ENCODE data around the gene SMIM35.
"Not testable (repeated sequence)": the region's sequence is repeated elsewhere in the genome, so short reads cannot be mapped to it uniquely, and the experiment has no call there.

Gene SMIM35

GRCh38 chr11:118017631-118018315 is 69.0 kb downstream of the SMIM35 start:
- DNase-seq = no peak

DNA sequence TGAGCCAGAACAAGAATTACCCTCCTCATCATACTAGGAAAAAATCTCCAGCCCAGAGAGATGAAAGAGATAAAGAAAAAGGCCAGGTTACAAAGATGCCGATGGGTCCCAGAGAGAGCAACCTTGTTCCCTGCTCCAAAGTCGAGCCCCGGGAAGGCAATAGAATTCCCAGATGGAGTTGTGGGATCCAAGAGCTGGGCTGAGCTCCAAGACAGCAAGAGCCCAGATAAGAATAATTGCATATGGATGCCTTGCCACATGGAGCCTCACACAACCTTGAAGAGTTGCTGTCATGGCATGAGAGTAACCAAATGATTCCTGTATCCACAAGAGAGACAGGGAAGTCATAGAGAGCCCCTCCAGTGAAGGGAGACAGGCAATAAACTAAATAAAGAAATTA is 69.7 kb downstream of the SMIM35 start:
- DNase-seq = no peak

DNA sequence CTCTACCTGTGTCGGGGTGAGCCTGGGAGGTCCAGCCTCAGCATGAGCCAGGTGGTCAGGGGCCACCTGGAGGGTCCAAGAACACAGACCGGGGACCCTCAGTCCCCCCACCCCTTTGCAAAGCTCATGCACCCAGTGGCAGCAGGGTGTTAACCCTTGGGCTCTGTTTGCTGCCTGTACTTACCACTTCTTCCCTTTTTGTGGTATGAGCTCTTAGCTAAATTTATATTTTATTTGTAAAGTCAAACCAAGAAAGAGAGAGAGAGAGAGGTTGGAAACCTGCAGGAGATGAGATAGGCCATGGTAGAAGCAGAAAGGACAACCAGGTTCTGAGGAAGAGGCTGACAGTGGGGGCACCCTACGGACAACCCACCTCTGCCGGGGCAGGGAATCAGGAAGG is 70.7 kb downstream of the SMIM35 start:
- DNase-seq = no peak

- DNase-seq = no peak
Measured at GRCh38 chr11:118015385-118015841, 71.3 kb downstream of the SMIM35 start.

DNA sequence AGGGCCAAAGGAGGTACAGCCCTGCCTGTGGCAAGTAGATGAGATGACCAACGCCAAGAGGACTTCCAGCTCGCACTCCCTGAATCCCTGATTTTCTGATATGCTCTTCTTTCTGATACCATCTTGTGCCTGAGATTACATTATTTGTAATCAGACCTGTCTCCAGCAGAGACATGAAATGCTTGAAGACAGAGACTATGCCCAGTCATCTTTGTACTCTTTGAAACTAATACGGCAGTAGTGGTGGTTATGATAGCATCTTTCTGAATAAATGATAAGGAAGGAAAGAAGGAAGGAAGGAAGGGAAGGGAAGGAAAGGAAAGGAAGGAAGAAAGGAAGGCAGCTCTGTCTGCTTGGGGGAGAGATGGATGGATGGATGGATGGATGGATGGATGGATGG is 72.7 kb downstream of the SMIM35 start:
- DNase-seq = no peak

- DNase-seq = no peak
Measured at GRCh38 chr11:118012083-118012669, 74.6 kb downstream of the SMIM35 start.

DNA sequence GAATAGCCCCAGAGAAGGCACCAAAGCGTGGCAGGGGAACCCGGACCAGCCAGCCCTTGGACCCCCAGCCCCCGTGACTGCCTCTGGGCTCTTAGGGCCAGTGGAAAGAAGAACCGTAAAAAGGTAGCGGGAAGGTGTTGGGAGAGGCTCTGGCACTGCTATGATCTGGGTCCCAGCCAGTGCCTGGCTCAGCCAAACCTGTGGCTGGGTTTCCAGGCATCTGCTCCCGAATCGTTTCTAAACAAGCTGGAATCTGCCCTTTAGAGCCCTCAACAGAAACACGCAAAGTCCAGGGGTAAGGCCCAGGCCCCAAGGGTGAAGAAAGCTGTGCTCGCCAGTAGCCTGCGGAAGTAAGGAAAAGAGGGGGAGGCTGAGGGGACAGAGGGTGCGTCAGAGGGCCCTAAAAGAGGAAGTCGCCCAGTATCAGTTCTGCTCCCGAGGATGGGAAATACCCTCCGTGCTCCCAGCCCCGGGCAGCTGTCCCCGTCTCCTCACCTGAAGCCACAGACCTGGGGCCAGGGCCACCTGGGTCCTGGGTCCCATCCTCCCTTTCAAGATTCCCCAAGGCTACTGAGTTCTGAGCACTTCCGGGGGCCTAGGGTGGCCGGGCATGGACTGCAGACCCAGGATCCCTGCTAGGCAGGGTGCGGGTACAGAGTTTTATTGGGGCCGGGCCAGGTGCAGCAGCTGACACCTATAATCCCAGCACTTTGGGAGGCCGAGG is 75.9 kb downstream of the SMIM35 start:
- DNase-seq = no peak

- no peak for DNase-seq
Measured at GRCh38 chr11:118009864-118010737, 76.7 kb downstream of the SMIM35 start.

GRCh38 chr11:118008271-118008911 is 78.4 kb downstream of the SMIM35 start:
- no peak for DNase-seq

GRCh38 chr11:118007563-118008270 is 79.0 kb downstream of the SMIM35 start:
- DNase-seq = not testable (repeated sequence)

- DNase-seq = no peak
Measured at GRCh38 chr11:118007040-118007439, 79.7 kb downstream of the SMIM35 start.

DNA sequence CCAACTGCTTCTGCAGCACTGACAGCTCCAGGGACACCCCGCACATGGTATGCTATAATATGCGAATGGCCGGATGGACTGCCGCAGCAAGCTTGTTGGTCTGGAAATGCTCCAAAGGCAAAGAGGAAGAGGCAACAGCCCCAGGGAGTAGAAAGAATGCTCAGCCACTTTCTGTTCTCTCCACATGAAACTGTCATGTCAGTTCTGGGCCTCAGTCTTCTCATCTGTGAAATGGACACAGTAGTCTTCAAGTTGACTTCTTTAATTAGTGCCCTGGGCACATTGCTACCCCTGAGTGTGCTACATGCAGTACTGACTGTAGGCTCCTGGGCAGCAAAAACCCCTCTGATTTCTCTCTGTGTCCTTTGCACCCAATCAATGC is 80.6 kb downstream of the SMIM35 start:
- DNase-seq = no peak

- no peak for DNase-seq
Measured at GRCh38 chr11:118005224-118006152, 81.3 kb downstream of the SMIM35 start.

DNA sequence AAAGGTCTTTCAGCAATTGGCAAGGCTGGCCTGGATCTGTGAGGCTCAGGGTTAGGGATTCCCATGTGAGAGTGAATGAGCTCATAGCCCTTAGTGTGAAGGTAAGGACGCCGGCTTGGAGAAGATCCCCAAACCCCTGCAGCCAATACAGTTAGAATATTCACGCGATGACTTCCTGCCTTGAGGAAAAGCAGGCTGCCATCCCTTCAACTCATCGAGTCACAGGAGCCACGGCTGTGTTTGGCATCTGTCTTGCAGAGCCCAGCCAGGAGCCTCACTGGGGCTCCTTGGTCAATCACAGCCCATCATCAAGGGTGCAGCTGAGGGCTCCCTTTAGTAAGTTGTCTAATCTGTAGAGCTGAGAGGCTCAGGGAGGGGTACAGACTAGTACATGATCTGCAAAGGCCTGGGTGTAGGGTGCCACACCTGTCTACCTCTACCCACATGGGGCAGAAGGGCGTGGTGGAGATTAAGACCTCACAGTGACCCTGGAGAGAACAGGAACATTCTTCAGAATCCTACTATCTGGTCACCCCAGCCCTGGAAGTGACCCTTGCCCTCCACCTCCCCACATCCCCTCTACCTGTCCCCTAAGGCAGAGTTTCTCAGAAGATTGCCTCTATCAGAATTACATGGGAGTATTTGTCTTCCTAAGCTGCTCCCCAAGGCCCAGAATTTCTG is 82.1 kb downstream of the SMIM35 start:
- no peak for DNase-seq

DNA sequence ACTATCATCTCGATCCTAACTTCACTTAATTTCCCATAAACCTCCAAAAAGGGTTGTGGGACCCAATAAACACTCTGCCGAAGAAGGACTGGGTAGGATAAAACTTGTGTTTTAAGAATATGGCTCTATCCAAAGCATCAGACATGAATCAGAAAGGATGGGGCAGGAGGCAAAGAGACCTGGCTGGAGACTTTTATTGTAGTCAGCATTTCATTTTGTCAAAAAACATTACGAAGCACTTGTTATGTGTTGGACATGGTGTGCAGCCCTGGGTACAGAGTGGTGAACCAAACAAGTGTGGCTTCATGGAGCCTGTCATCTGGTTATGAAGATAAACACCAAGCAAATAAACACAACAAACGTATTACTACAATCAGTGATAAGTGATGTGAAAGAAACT is 83.3 kb downstream of the SMIM35 start:
- DNase-seq = no peak

DNA sequence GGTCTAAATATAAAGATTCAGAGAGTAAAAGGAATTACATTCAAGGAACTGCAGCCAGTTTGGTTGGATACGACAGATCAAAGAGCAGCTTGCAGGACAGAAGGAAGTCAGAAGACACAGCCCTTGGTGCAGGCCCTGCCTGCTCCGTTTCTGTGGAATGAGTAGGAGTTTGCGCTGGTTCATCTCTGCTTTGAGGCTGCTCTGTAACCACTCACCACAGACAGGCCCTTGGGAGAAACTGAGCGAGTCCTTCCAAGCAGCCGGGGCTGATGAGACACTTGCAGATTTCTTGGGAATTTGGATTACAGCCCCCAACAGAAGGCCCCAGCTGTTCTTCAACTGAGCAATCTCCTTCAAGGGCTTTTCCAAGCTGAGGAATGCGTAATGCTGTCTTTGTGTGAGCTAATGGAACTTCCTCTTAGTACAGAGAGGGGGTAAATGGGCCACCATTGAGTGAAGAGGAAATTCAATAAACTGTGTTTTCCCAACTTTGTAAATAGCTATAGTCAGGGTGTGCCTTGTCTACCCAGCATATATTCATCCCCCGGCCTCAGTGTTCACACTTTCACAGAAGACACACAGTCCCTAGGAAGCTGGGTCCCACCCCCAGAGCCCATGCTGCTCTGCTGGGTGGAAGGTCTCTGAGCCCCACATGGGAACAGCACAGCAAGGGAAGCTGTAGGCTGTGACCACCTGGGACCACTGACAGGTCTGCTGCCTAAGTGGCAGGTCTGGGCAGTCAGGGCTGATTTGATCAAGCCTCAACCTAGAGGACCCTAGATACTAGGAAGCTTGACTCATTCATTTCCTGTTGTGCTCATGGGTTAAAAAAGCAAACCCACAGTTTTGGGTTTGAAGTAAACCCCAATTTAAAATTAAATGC is 84.0 kb downstream of the SMIM35 start:
- DNase-seq = peak; percentile 74

GRCh38 chr11:118002010-118002540 is 84.7 kb downstream of the SMIM35 start:
- DNase-seq = peak; percentile 52

GRCh38 chr11:118001494-118001971 is 85.2 kb downstream of the SMIM35 start:
- DNase-seq = no peak

GRCh38 chr11:118000850-118001228 is 85.9 kb downstream of the SMIM35 start:
- DNase-seq = no peak

Data from stimulated activated naive CD4-positive, alpha-beta T cell treated with Interleukin-2 at 50 U/mL for 16 hours (primary cell).